ENCODE results near the gene ZNF614.

DNA sequence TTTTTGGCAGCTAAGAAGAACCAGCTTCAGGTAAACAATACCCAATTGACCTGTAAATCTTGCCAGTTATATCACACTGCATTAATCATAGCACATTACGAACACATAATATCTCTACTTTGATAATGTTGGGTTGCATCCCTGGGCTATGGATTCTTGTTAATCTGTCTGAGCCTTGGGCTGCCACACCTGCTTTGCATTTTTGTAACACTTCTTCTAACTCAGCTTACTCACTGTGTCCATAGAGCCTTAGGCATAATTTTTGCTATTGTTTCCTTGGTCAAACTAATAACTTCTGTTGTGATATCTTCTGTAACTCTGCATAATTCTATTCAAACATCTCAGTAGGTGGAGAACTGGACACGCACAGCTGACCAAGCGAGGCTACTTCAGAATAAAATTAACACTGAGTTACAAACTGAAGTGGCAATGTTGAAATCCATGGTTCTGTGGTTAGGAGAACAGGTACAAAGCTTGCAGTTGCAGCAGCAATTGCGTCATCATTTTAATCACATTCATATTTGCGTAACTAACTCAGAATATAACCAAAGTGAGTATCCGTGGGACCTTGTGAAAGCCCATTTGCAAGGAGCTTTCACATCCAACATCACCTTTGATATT is 48.0 kb downstream of the ZNF614 start:
- no peak for TF ChIP-seq TAF1 (IDR thresholded peaks at IDR 0.05; ENCODE audit: control insufficient read depth, extremely low read depth, insufficient read depth, low read length, severe bottlenecking)
- TF ChIP-seq GABPA (tag; conservative IDR thresholded peaks at IDR 0.05; ENCODE audit: low read depth) = no peak
- TF ChIP-seq, protein P1, sequence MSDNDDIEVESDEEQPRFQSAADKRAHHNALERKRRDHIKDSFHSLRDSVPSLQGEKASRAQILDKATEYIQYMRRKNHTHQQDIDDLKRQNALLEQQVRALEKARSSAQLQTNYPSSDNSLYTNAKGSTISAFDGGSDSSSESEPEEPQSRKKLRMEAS (CRISPR knock-in tag; IDR thresholded peaks at IDR 0.05) = no peak
- TF ChIP-seq, protein P2, sequence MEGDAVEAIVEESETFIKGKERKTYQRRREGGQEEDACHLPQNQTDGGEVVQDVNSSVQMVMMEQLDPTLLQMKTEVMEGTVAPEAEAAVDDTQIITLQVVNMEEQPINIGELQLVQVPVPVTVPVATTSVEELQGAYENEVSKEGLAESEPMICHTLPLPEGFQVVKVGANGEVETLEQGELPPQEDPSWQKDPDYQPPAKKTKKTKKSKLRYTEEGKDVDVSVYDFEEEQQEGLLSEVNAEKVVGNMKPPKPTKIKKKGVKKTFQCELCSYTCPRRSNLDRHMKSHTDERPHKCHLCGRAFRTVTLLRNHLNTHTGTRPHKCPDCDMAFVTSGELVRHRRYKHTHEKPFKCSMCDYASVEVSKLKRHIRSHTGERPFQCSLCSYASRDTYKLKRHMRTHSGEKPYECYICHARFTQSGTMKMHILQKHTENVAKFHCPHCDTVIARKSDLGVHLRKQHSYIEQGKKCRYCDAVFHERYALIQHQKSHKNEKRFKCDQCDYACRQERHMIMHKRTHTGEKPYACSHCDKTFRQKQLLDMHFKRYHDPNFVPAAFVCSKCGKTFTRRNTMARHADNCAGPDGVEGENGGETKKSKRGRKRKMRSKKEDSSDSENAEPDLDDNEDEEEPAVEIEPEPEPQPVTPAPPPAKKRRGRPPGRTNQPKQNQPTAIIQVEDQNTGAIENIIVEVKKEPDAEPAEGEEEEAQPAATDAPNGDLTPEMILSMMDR (IDR thresholded peaks at IDR 0.05 in 2 of 3, conservative IDR thresholded peaks at IDR 0.05 in 1 of 3; ENCODE audit: insufficient read depth in 2 of 3, low read depth in 1 of 3, low read length in 3 of 3) = no peak
- TF ChIP-seq, protein P3, sequence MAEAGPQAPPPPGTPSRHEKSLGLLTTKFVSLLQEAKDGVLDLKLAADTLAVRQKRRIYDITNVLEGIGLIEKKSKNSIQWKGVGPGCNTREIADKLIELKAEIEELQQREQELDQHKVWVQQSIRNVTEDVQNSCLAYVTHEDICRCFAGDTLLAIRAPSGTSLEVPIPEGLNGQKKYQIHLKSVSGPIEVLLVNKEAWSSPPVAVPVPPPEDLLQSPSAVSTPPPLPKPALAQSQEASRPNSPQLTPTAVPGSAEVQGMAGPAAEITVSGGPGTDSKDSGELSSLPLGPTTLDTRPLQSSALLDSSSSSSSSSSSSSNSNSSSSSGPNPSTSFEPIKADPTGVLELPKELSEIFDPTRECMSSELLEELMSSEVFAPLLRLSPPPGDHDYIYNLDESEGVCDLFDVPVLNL (CRISPR knock-in tag; IDR thresholded peaks at IDR 0.05; ENCODE audit: low read depth) = no peak
- TF ChIP-seq CBFB (CRISPR knock-in tag; IDR thresholded peaks at IDR 0.05) = no peak
- TF ChIP-seq, protein P4, sequence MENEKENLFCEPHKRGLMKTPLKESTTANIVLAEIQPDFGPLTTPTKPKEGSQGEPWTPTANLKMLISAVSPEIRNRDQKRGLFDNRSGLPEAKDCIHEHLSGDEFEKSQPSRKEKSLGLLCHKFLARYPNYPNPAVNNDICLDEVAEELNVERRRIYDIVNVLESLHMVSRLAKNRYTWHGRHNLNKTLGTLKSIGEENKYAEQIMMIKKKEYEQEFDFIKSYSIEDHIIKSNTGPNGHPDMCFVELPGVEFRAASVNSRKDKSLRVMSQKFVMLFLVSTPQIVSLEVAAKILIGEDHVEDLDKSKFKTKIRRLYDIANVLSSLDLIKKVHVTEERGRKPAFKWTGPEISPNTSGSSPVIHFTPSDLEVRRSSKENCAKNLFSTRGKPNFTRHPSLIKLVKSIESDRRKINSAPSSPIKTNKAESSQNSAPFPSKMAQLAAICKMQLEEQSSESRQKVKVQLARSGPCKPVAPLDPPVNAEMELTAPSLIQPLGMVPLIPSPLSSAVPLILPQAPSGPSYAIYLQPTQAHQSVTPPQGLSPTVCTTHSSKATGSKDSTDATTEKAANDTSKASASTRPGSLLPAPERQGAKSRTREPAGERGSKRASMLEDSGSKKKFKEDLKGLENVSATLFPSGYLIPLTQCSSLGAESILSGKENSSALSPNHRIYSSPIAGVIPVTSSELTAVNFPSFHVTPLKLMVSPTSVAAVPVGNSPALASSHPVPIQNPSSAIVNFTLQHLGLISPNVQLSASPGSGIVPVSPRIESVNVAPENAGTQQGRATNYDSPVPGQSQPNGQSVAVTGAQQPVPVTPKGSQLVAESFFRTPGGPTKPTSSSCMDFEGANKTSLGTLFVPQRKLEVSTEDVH (IDR thresholded peaks at IDR 0.05; ENCODE audit: low read depth, partially characterized antibody) = no peak
- TF ChIP-seq KLF13 (tag; IDR thresholded peaks at IDR 0.05; ENCODE audit: borderline replicate concordance, low read depth) = no peak

All from K562 (cell line).